ENCODE data around the gene VOPP1. TPM values are rescaled to one million over a fixed set of nuclear protein-coding genes. Genes with fewer than 3 reads are reported as not detected.

VOPP1 gene
- total and polyA plus RNA-seq, 2 of the 13 experiments (the other 11 are each of a cell fraction or from before 2014, with no cell fraction given): 21.8 to 55.3 TPM

GRCh38 chr7:55496906-55497305 is 75.4 kb downstream of the VOPP1 start:
- Histone ChIP-seq H3K9me3 (ENCODE audit: low read length) (no peaks in the 10 kb centered on the region), H3K9ac (ENCODE audit: insufficient read depth, low read depth, low read length) (no peak overlapping the region), H3K27me3 (ENCODE audit: control insufficient read depth in 1 of 2, insufficient read depth in 2 of 2, low read length in 2 of 2) (no peaks in the 10 kb centered on the region), H3K36me3 (replicated peaks in 1 of 2; ENCODE audit: control insufficient read depth in 1 of 2, insufficient read depth in 2 of 2, low read length in 2 of 2) (peaks cover 5 to 24% of the 10 kb centered on the region in 2 experiments; a peak in 4 of 5 replicates), H3K79me2 (ENCODE audit: insufficient read depth, low read length) (no peaks in the 10 kb centered on the region), H3K4me3 (replicated peaks in 1 of 3; ENCODE audit: insufficient read depth in 1 of 3, low read depth in 2 of 3, low read length in 3 of 3) (no peak overlapping the region), H3K4me2 (ENCODE audit: low read depth, low read length) (no peak overlapping the region), H3K4me1 (ENCODE audit: insufficient read depth, low read length) (no peaks in the 10 kb centered on the region), H3K27ac (ENCODE audit: extremely low read length, insufficient read depth, low read length) (no peak overlapping the region), H4K20me1 (ENCODE audit: insufficient read depth, low read length) (no peaks in the 10 kb centered on the region), H2AFZ (ENCODE audit: low read length) (no peak overlapping the region)
- intact Hi-C loops (cut with micrococcal nuclease; ENCODE audit: unreplicated experiment) (no loop called here), in situ Hi-C loops (cut with HindIII; ENCODE audit: extremely low pct_ligation_motif_present, low pct_unique_long_range_greater_than_20kb) (no loop called here)
- no TSS peak for BruUV-seq (replicated peaks)
- DNase-seq (ENCODE audit: low spot score): no peak
- CTCF ChIA-PET (ENCODE audit: low intra/inter-chr PET ratio, low total read pairs): no interaction called here
- ATAC-seq: no peak
- WGBS (ENCODE audit: low lambda C conversion rate): 100% methylated on average over 5 of the region's 9 CpGs
- no peak for FAIRE-seq
- POLR2A ChIA-PET: no interaction called here
- TF ChIP-seq ATF3 (CRISPR knock-in tag; IDR thresholded peaks at IDR 0.05) (no peak), MXD4 (CRISPR knock-in tag; IDR thresholded peaks at IDR 0.05) (no peak), NFYC (CRISPR knock-in tag; IDR thresholded peaks at IDR 0.05) (no peak), ATF1 (CRISPR knock-in tag; IDR thresholded peaks at IDR 0.05) (no peak), TARDBP (CRISPR knock-in tag; IDR thresholded peaks at IDR 0.05) (no peak), GRHL1 (CRISPR knock-in tag; conservative IDR thresholded peaks at IDR 0.05) (no peak), ZBTB38 (CRISPR knock-in tag; IDR thresholded peaks at IDR 0.05) (no peak), STAG1 (CRISPR knock-in tag; IDR thresholded peaks at IDR 0.05) (no peak), SMARCE1 (IDR thresholded peaks at IDR 0.05; ENCODE audit: borderline replicate concordance) (no peak), TFE3 (CRISPR knock-in tag; IDR thresholded peaks at IDR 0.05) (no peak), ARID5B (CRISPR knock-in tag; IDR thresholded peaks at IDR 0.05) (no peak), CBX5 (CRISPR knock-in tag; IDR thresholded peaks at IDR 0.05; ENCODE audit: borderline replicate concordance) (no peak), IKZF1 (IDR thresholded peaks at IDR 0.05) (no peak), ZNF773 (CRISPR knock-in tag; IDR thresholded peaks at IDR 0.05; ENCODE audit: borderline replicate concordance) (no peak)

Data from HepG2 (cell line).